ENCODE data around the gene TVP23C. TPM values are rescaled to one million over a fixed set of nuclear protein-coding genes. Genes with fewer than 3 reads are reported as not detected.
A peak's percentile ranks its signal among the peaks of the same experiment; 100 is the strongest.
"Not testable (repeated sequence)": the region's sequence is repeated elsewhere in the genome, so short reads cannot be mapped to it uniquely, and the experiment has no call there.

Gene TVP23C
- 10 to 100 TPM in 1 of 4 donors, 1 to 10 TPM in 3; 1.9 to 12.8 (median 3.3) TPM for polyA plus RNA-seq
- long read RNA-seq, donor 1: 0 reads
- long read RNA-seq, donor 2, partial matches to known transcripts: 0 of 1 reads
- long read RNA-seq, donor 2, other reads (novel, unspliced or antisense): 0 of 1 reads
- long read RNA-seq, donor 3, partial matches to known transcripts: 0 of 1 reads
- long read RNA-seq, donor 3, other reads (novel, unspliced or antisense): 0 of 1 reads
- long read RNA-seq, donor 4: 0 reads
- long read RNA-seq, donor 5: 0 reads
- long read RNA-seq, donor 6: 0 reads
- long read RNA-seq, donor 7, partial matches to known transcripts: 0 of 1 reads
- long read RNA-seq, donor 7, other reads (novel, unspliced or antisense): 0 of 1 reads
- long read RNA-seq, donor 8: 0 reads
- long read RNA-seq, donor 9: 0 reads
- long read RNA-seq, donor 10: 0 reads

GRCh38 chr17:15563375-15563857 lies at the start of gene TVP23C:
Gene TVP23C (minus strand): TSS chr17:15563483. CDS start chr17:15563448, 35 bp downstream.
- not testable (repeated sequence) for H3K9me3 ChIP-seq (ENCODE audit: control insufficient read depth in 2 of 2, insufficient read depth in 1 of 2, low read depth in 1 of 2, low read length in 1 of 2); FAIRE-seq; H3K36me3 ChIP-seq (ENCODE audit: control insufficient read depth in 3 of 3, insufficient read depth in 2 of 3, low read depth in 1 of 3, low read length in 3 of 3); H3K4me1 ChIP-seq (ENCODE audit: control insufficient read depth in 3 of 3, insufficient read depth in 2 of 3, low read depth in 1 of 3, low read length in 2 of 3); H3K27me3 ChIP-seq (ENCODE audit: control insufficient read depth in 3 of 3, insufficient read depth in 3 of 3, low read length in 3 of 3)
- peak within 1 kb of the TSS; percentile 36 to 83 (median 82) for H3K4me3 ChIP-seq (ENCODE audit: low read depth in 1 of 3, low read length in 3 of 3)
- peak; percentile 66 to 81 for DNase-seq
- H3K27ac ChIP-seq (ENCODE audit: low read depth in 1 of 3, low read length in 2 of 3): peak within 1 kb of the TSS; percentile 68 to 85 (median 77)
- WGBS, 3 donors: 0 to 1% (median 1%) methylated on average over 19 to 46 of the region's 46 CpGs

DNA sequence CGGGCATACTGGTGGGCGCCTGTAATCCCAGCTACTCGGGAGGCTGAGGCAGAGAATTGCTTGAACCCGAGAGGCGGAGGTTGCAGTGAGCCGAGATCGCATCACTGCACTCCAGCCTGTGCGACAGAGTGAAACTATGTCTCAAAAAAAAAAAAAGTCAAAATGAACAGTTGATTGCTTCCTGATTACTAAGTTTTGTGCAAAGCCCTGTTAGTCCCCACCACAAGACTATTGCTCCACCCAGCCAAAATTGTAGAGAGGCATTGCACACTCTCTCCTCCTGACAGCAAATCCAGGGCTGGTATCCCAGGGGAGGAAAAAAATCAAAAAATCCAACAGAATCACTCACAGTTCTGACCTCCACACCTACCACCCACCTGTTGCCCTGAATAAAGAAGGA lies 29.7 kb upstream of the TVP23C start:
- not testable (repeated sequence) for H3K36me3 ChIP-seq (ENCODE audit: control insufficient read depth in 3 of 3, insufficient read depth in 2 of 3, low read depth in 1 of 3, low read length in 3 of 3); H3K4me1 ChIP-seq (ENCODE audit: control insufficient read depth in 3 of 3, insufficient read depth in 2 of 3, low read depth in 1 of 3, low read length in 2 of 3); H3K27me3 ChIP-seq (ENCODE audit: control insufficient read depth in 3 of 3, insufficient read depth in 3 of 3, low read length in 3 of 3); H3K27ac ChIP-seq (ENCODE audit: low read depth in 1 of 3, low read length in 2 of 3); FAIRE-seq; H3K4me3 ChIP-seq (ENCODE audit: low read depth in 1 of 3, low read length in 3 of 3); H3K9me3 ChIP-seq (ENCODE audit: control insufficient read depth in 2 of 2, insufficient read depth in 1 of 2, low read depth in 1 of 2, low read length in 1 of 2); DNase-seq
- 76 to 86% (median 79%) methylated on average over 7 to 8 of the region's 8 CpGs for WGBS, 3 donors

- not testable (repeated sequence) for H3K9me3 ChIP-seq (ENCODE audit: control insufficient read depth in 2 of 2, insufficient read depth in 1 of 2, low read depth in 1 of 2, low read length in 1 of 2); H3K27me3 ChIP-seq (ENCODE audit: control insufficient read depth in 3 of 3, insufficient read depth in 3 of 3, low read length in 3 of 3); H3K36me3 ChIP-seq (ENCODE audit: control insufficient read depth in 3 of 3, insufficient read depth in 2 of 3, low read depth in 1 of 3, low read length in 3 of 3); DNase-seq; H3K27ac ChIP-seq (ENCODE audit: low read depth in 1 of 3, low read length in 2 of 3); FAIRE-seq; H3K4me3 ChIP-seq (ENCODE audit: low read depth in 1 of 3, low read length in 3 of 3); H3K4me1 ChIP-seq (ENCODE audit: control insufficient read depth in 3 of 3, insufficient read depth in 2 of 3, low read depth in 1 of 3, low read length in 2 of 3)
- 70 to 94% (median 83%) methylated on average over 5 of the region's 5 CpGs for WGBS, 3 donors
Measured at GRCh38 chr17:15591986-15592385, 28.7 kb upstream of the TVP23C start.

DNA sequence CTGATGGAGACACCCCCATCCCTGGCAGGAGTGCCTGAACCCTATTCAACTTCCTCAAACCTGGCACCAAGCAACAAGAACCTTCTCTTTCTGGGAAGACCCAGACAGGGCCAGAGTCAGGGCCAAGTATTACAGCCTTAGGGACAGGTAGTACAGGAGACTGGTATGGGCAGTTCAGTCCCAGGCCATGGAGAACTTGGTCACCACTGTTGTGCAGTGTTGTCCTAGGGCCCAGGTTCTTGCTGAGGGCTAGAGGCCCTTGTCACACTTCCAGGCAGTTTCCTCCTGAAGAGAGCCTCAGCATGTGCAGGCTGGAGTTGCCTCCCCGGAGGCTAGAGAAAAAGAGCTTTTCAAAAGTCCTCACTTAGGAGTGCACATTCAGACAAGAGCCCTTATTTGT lies 27.6 kb upstream of the TVP23C start:
- H3K4me1 ChIP-seq (ENCODE audit: control insufficient read depth in 3 of 3, insufficient read depth in 2 of 3, low read depth in 1 of 3, low read length in 2 of 3); H3K27me3 ChIP-seq (ENCODE audit: control insufficient read depth in 3 of 3, insufficient read depth in 3 of 3, low read length in 3 of 3); H3K36me3 ChIP-seq (ENCODE audit: control insufficient read depth in 3 of 3, insufficient read depth in 2 of 3, low read depth in 1 of 3, low read length in 3 of 3); FAIRE-seq; H3K4me3 ChIP-seq (ENCODE audit: low read depth in 1 of 3, low read length in 3 of 3); DNase-seq; H3K9me3 ChIP-seq (ENCODE audit: control insufficient read depth in 2 of 2, insufficient read depth in 1 of 2, low read depth in 1 of 2, low read length in 1 of 2); H3K27ac ChIP-seq (ENCODE audit: low read depth in 1 of 3, low read length in 2 of 3): not testable (repeated sequence)
- 96 to 100% (median 100%) methylated on average over 1 of the region's 1 CpG for WGBS, 3 donors

DNA sequence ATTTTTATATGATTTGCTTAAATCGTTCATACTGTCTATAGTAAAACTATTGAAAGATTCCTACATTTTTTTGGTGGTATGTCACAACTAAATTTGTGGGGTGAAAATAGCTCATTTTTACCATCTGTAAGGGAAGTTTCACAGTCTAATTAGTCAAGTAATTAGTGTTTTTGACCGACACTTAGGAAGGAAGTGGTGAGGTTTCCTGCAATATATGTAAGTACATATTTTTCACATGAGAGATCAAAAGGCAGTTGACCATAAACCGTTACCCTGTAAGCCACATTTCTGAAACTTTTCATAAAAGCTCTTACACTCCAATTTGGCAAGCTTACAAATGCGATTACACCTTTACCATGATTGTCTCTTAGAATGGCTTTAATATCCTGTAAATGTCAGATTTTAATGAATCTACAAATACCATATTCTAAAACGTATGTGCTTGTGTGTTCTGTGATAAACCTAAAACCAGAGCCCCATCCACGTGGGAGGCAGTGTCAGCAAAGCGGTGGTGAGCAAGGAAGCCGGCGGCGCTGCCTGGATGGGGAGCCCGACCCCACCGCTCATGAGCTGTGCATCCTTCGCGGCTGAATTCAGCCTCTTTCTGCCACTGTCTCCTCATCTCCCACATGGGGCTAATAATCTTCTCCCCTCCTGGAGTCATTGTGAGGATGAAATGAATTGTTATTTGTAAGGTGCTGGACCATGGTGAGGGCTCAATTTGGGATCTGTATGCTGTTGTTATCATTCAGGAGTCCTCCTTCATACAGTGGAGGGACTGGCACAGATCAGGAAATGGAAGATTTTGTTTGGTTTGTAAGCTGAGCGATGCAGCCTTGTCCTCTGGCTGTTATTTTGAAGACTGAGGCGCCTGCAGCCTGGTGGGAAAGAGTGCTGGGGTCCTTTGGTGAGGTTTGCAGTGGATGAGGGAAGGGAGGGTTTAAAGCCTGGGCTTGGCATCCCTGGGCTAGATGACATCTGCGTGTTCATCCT lies 26.6 kb upstream of the TVP23C start:
- H3K9me3 ChIP-seq (ENCODE audit: control insufficient read depth in 2 of 2, insufficient read depth in 1 of 2, low read depth in 1 of 2, low read length in 1 of 2); H3K4me1 ChIP-seq (ENCODE audit: control insufficient read depth in 3 of 3, insufficient read depth in 2 of 3, low read depth in 1 of 3, low read length in 2 of 3); FAIRE-seq; H3K4me3 ChIP-seq (ENCODE audit: low read depth in 1 of 3, low read length in 3 of 3); H3K36me3 ChIP-seq (ENCODE audit: control insufficient read depth in 3 of 3, insufficient read depth in 2 of 3, low read depth in 1 of 3, low read length in 3 of 3); H3K27me3 ChIP-seq (ENCODE audit: control insufficient read depth in 3 of 3, insufficient read depth in 3 of 3, low read length in 3 of 3): not testable (repeated sequence)
- WGBS, 3 donors: 52 to 89% (median 57%) methylated on average over 12 to 13 of the region's 17 CpGs
- DNase-seq: peak in 1 of 2 donors; percentile 9
- H3K27ac ChIP-seq (ENCODE audit: low read depth in 1 of 3, low read length in 2 of 3): peak overlapping the region in 1 of 3 donors; percentile 16

DNA sequence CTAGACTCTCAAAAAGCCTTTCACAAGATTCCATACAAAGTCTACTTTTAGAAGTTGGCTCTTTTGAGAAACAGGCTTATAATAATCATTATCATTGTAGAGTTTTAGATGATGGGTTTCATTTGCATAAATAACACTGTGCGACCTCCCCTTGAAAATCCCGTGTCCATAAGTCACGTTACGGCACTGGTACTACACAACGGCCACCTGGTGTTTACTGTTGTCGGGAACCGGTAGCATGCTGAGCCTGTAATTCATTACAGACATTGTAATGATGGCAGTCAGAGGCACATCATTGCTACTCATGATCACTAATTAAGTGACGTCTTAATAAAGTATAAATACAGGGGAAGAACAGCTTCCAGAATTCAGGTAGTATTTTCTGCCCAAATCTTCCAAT lies 24.7 kb upstream of the TVP23C start:
- H3K9me3 ChIP-seq (ENCODE audit: control insufficient read depth in 2 of 2, insufficient read depth in 1 of 2, low read depth in 1 of 2, low read length in 1 of 2); H3K4me3 ChIP-seq (ENCODE audit: low read depth in 1 of 3, low read length in 3 of 3); DNase-seq; H3K36me3 ChIP-seq (ENCODE audit: control insufficient read depth in 3 of 3, insufficient read depth in 2 of 3, low read depth in 1 of 3, low read length in 3 of 3); H3K4me1 ChIP-seq (ENCODE audit: control insufficient read depth in 3 of 3, insufficient read depth in 2 of 3, low read depth in 1 of 3, low read length in 2 of 3); H3K27me3 ChIP-seq (ENCODE audit: control insufficient read depth in 3 of 3, insufficient read depth in 3 of 3, low read length in 3 of 3); H3K27ac ChIP-seq (ENCODE audit: low read depth in 1 of 3, low read length in 2 of 3); FAIRE-seq: not testable (repeated sequence)
- 82 to 95% (median 85%) methylated on average over 8 of the region's 8 CpGs for WGBS, 3 donors

DNA sequence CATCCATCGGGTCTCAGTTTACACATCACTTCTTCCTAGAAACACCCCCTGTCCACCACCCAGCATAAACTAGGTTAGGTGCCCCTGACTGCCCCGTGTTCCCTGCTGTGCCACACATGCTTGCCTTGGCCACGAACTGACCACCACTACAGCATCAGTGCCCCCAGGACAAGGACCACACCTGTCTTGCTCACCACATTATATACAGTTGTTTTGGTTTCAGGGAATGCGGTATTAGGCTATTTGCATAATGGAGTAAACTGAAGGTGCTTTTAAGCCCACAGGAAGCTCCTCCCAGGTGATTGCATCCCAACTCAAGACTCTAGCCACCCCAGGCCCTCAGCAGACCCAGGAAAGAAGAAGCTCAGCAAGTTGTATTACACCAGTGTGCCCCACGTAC lies 20.0 kb upstream of the TVP23C start:
- WGBS, 3 donors: 74 to 87% (median 80%) methylated on average over 2 to 3 of the region's 5 CpGs
- FAIRE-seq; H3K4me3 ChIP-seq (ENCODE audit: low read depth in 1 of 3, low read length in 3 of 3); DNase-seq; H3K36me3 ChIP-seq (ENCODE audit: control insufficient read depth in 3 of 3, insufficient read depth in 2 of 3, low read depth in 1 of 3, low read length in 3 of 3); H3K27me3 ChIP-seq (ENCODE audit: control insufficient read depth in 3 of 3, insufficient read depth in 3 of 3, low read length in 3 of 3); H3K9me3 ChIP-seq (ENCODE audit: control insufficient read depth in 2 of 2, insufficient read depth in 1 of 2, low read depth in 1 of 2, low read length in 1 of 2); H3K27ac ChIP-seq (ENCODE audit: low read depth in 1 of 3, low read length in 2 of 3); H3K4me1 ChIP-seq (ENCODE audit: control insufficient read depth in 3 of 3, insufficient read depth in 2 of 3, low read depth in 1 of 3, low read length in 2 of 3): not testable (repeated sequence)

DNA sequence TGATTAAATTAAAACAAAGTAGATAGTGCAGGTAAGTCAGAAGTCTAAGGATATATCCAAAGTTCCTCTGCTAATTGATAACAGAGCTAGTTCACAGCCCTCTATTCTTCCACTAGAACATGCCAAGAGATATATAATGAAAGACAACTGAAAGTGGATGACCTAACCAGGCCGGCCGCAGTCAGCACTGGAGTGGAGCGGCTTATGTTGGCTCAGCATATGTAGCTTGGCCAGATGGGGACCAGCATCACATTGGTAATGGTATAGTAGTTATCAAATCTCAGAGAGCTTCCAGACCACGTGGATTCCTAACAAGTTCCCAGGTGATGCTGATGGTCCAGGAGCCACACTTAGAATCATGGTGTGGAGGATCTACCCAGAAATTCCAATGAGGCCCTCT lies 18.2 kb upstream of the TVP23C start:
- 96 to 100% (median 98%) methylated on average over 3 to 4 of the region's 4 CpGs for WGBS, 3 donors
- not testable (repeated sequence) for H3K9me3 ChIP-seq (ENCODE audit: control insufficient read depth in 2 of 2, insufficient read depth in 1 of 2, low read depth in 1 of 2, low read length in 1 of 2); H3K27me3 ChIP-seq (ENCODE audit: control insufficient read depth in 3 of 3, insufficient read depth in 3 of 3, low read length in 3 of 3); H3K4me3 ChIP-seq (ENCODE audit: low read depth in 1 of 3, low read length in 3 of 3); H3K4me1 ChIP-seq (ENCODE audit: control insufficient read depth in 3 of 3, insufficient read depth in 2 of 3, low read depth in 1 of 3, low read length in 2 of 3); H3K27ac ChIP-seq (ENCODE audit: low read depth in 1 of 3, low read length in 2 of 3); FAIRE-seq; DNase-seq; H3K36me3 ChIP-seq (ENCODE audit: control insufficient read depth in 3 of 3, insufficient read depth in 2 of 3, low read depth in 1 of 3, low read length in 3 of 3)

Measured in small intestine (tissue), 16 donors.